IMR-90 (cell line): Measurements from ENCODE around the gene CLBA1. TPM values are rescaled to one million over a fixed set of nuclear protein-coding genes. Genes with fewer than 3 reads are reported as not detected.

ENCODE experiments used
- ATAC-seq: fragments of 200-7000 bp; cut with Tn5 transposase; 2 replicates; pipeline ENCODE4 v1.9.1; 2020; ENCODE audit warnings: low read depth, mild to moderate bottlenecking, moderate library complexity
- BruUV-seq: library from RNA; stranded (reverse); fragments of 400-500 nt; replicated peaks from 2 replicates; lab custom pipeline; 2021; lab: Mats Ljungman, UMichigan
- CTCF ChIA-PET: fragments of 300-600 bp; formaldehyde crosslinking; extraction: SDS; loops from one replicate; lab custom pipeline; 2021; ENCODE audit warnings: antibody characterized with exemption; lab: Yijun Ruan, JAX
- POLR2A ChIA-PET: fragments of 300-600 bp; sonication (Branson Sonifier 250); formaldehyde crosslinking; loops from one replicate; lab custom pipeline; 2022; ENCODE audit warnings: antibody characterized with exemption; ENCODE audit not compliant: unreplicated experiment; lab: Charles Lee
- DNase-seq: peaks from one replicate; pipeline ENCODE4 v3.0.0; 2013
- H2AFZ ChIP-seq: replicated peaks from 2 replicates; pipeline ENCODE3; 2013; ENCODE audit warnings: low read length, mild to moderate bottlenecking; ENCODE audit not compliant: poor library complexity
- H2AK5ac ChIP-seq: 2 replicates; pipeline ENCODE4 v1.6.1; 2013; ENCODE audit warnings: low read depth, low read length, inconsistent platforms
- H2AK9ac ChIP-seq: replicated peaks from 2 replicates; pipeline ENCODE3; 2013; ENCODE audit warnings: mild to moderate bottlenecking, low read depth, low read length, moderate library complexity; ENCODE audit not compliant: poor library complexity
- H2BK120ac ChIP-seq: 2 replicates; pipeline ENCODE4 v1.6.1; 2013; ENCODE audit warnings: low read depth, low read length, inconsistent platforms
- H2BK15ac ChIP-seq: 3 replicates; pipeline ENCODE4 v1.6.1; 2013; ENCODE audit warnings: low read depth, low read length, inconsistent platforms
- H2BK20ac ChIP-seq: 2 replicates; pipeline ENCODE4 v1.6.1; 2013; ENCODE audit warnings: low read depth, mild to moderate bottlenecking, inconsistent platforms, low read length, moderate library complexity
- H2BK5ac ChIP-seq: 2 replicates; pipeline ENCODE4 v1.6.1; 2013; ENCODE audit warnings: mild to moderate bottlenecking, low read depth, low read length, inconsistent platforms; ENCODE audit not compliant: poor library complexity, severe bottlenecking
- H3K14ac ChIP-seq: replicated peaks from 2 replicates; pipeline ENCODE4 v1.6.1; 2013; ENCODE audit warnings: low read depth, low read length, inconsistent platforms
- H3K18ac ChIP-seq: 2 replicates; pipeline ENCODE4 v1.6.1; 2013; ENCODE audit warnings: low read depth, low read length, control low read depth
- H3K23ac ChIP-seq: 2 replicates; pipeline ENCODE4 v1.6.1; 2013; ENCODE audit warnings: low read depth, low read length, inconsistent platforms
- H3K27ac ChIP-seq: 2 replicates; pipeline ENCODE4 v1.5.1; 2013; ENCODE audit warnings: mild to moderate bottlenecking, control low read depth, low read length; ENCODE audit not compliant: insufficient read depth
- H3K27me3 ChIP-seq: 2 replicates; pipeline ENCODE4 v1.6.1; 2013; ENCODE audit warnings: low read length; ENCODE audit not compliant: control insufficient read depth, insufficient read depth
- H3K36me3 ChIP-seq: 2 replicates; pipeline ENCODE4 v1.6.1; 2013; ENCODE audit warnings: low read length, mixed read lengths; ENCODE audit not compliant: control insufficient read depth, insufficient read depth
- H3K4ac ChIP-seq: 2 replicates; pipeline ENCODE4 v1.6.1; 2013; ENCODE audit warnings: low read depth, low read length, inconsistent platforms
- H3K4me1 ChIP-seq: 2 replicates; pipeline ENCODE4 v1.6.1; 2013; ENCODE audit warnings: low read length, mixed read lengths; ENCODE audit not compliant: control insufficient read depth, insufficient read depth
- H3K4me2 ChIP-seq: 2 replicates; pipeline ENCODE4 v1.6.1; 2013; ENCODE audit warnings: low read depth, mild to moderate bottlenecking, control low read depth, low read length, moderate library complexity
- H3K4me3 ChIP-seq: 2 replicates; pipeline ENCODE4 v1.5.1; 2013; ENCODE audit warnings: low read depth, mild to moderate bottlenecking, control low read depth, low read length, moderate library complexity; ENCODE audit not compliant: insufficient read depth
- H3K56ac ChIP-seq: 2 replicates; pipeline ENCODE4 v1.6.1; 2013; ENCODE audit warnings: low read length, inconsistent platforms; ENCODE audit not compliant: insufficient read depth; ENCODE audit errors: extremely low read depth
- H3K79me1 ChIP-seq, 2 experiments: 2 replicates each; pipeline ENCODE4 v1.6.1; 2013; ENCODE audit warnings: low read length in 2 of 2, inconsistent platforms in 1 of 2, low read depth in 1 of 2
- H3K9ac ChIP-seq: 2 replicates; pipeline ENCODE4 v1.6.1; 2013; ENCODE audit warnings: low read depth, low read length, control low read depth
- H3K9me1 ChIP-seq: 2 replicates; pipeline ENCODE4 v1.6.1; 2013; ENCODE audit warnings: low read length, inconsistent platforms; ENCODE audit not compliant: insufficient read depth
- H3K9me3 ChIP-seq: 2 replicates; pipeline ENCODE4 v1.6.1; 2013; ENCODE audit warnings: low read length; ENCODE audit not compliant: control insufficient read depth, insufficient read depth
- H4K20me1 ChIP-seq: 2 replicates; pipeline ENCODE4 v1.6.1; 2013; ENCODE audit warnings: low read length, inconsistent platforms; ENCODE audit not compliant: insufficient read depth
- H4K5ac ChIP-seq: 2 replicates; pipeline ENCODE4 v1.6.1; 2013; ENCODE audit warnings: mild to moderate bottlenecking, low read depth, low read length, control low read depth
- H4K8ac ChIP-seq, 2 experiments: 2 replicates each; pipeline ENCODE4 v1.6.1; 2013; ENCODE audit warnings: low read depth in 2 of 2, low read length in 2 of 2, control low read depth in 1 of 2, inconsistent platforms in 1 of 2
- H4K91ac ChIP-seq: 2 replicates; pipeline ENCODE4 v1.6.1; 2013; ENCODE audit warnings: low read depth, low read length, inconsistent platforms; ENCODE audit not compliant: insufficient read depth
- BHLHE40 ChIP-seq: fragments of 150-350 bp; IDR thresholded peaks from 2 replicates; pipeline ENCODE4 v1.6.1; 2016; ENCODE audit warnings: mild to moderate bottlenecking, low read depth, low read length
- CEBPB ChIP-seq: IDR thresholded peaks from 2 replicates; pipeline ENCODE4 v1.6.1; 2012; ENCODE audit warnings: low read depth, low read length, improper control_type of control experiment
- FOS ChIP-seq: fragments of 150-350 bp; IDR thresholded peaks from 2 replicates; pipeline ENCODE4 v1.6.1; 2016; ENCODE audit warnings: low read depth, low read length
- MAFK ChIP-seq: IDR thresholded peaks from 2 replicates; pipeline ENCODE4 v1.6.1; 2012; ENCODE audit warnings: low read depth, low read length, improper control_type of control experiment
- NFE2L2 ChIP-seq: fragments of 150-350 bp; IDR thresholded peaks from 2 replicates; pipeline ENCODE4 v1.6.1; 2016; ENCODE audit warnings: low read depth, mild to moderate bottlenecking, low read length
- POLR2A ChIP-seq: IDR thresholded peaks from 2 replicates; pipeline ENCODE4 v1.6.1; 2012; ENCODE audit warnings: mild to moderate bottlenecking, low read depth, low read length
- RCOR1 ChIP-seq: IDR thresholded peaks from 2 replicates; pipeline ENCODE4 v1.6.1; 2012; ENCODE audit warnings: mild to moderate bottlenecking, low read length, improper control_type of control experiment; ENCODE audit not compliant: insufficient replicate concordance
- SMC3 ChIP-seq: fragments of 150-350 bp; IDR thresholded peaks from 2 replicates; pipeline ENCODE4 v1.6.1; 2016; ENCODE audit warnings: low read depth, mild to moderate bottlenecking, antibody characterized with exemption, low read length, moderate library complexity
- WGBS, 2 experiments: methylation state at CpG; one replicate each; pipeline versions ENCODE4 v1.1.5 to v1.1.7; 2013; ENCODE audit warnings: missing lambda C conversion rate in 2 of 2; ENCODE audit not compliant: insufficient read length in 1 of 2; ENCODE audit errors: extremely low coverage in 2 of 2; 5-methylcytosine and 5-hydroxymethylcytosine counted together
- dilution Hi-C: fragments of 300-500 bp; cut with HindIII; formaldehyde crosslinking; loops from one replicate; pipeline ENCODE4 v1.14.3; 2018; ENCODE audit warnings: low sequenced_read_pairs; ENCODE audit not compliant: unreplicated experiment
- in situ Hi-C: fragments of 300-500 bp; cut with MboI; formaldehyde crosslinking; loops from 3 replicates; pipeline ENCODE4 v1.14.3; 2019; ENCODE audit warnings: low sequenced_read_pairs, inconsistent platforms, mixed read lengths
- intact Hi-C: fragments of 100-400 bp; cut with micrococcal nuclease; formaldehyde crosslinking; loops from 2 replicates; pipeline ENCODE4 v1.10.0; 2022
- polyA plus RNA-seq, 3 experiments: library from polyadenylated mRNA; depleted of rRNA; stranded (reverse); fragments of >200 nt; gene quantifications; 2 replicates each; pipeline ENCODE4 v1.2.3, GENCODE V29; 2012; ENCODE audit warnings: low replicate concordance in 1 of 3
- total RNA-seq: library from RNA; depleted of rRNA; stranded (reverse); fragments of >200 nt; gene quantifications from 2 replicates; pipeline ENCODE4 v1.2.3, GENCODE V29; 2012
- TF ChIP-seq, protein P1 (sequence below): fragments of 150-350 bp; IDR thresholded peaks from 2 replicates; pipeline ENCODE4 v1.6.1; 2017; ENCODE audit warnings: mild to moderate bottlenecking, antibody characterized with exemption, low read length, low read depth
- TF ChIP-seq, protein P2 (sequence below): conservative IDR thresholded peaks from 2 replicates; pipeline ENCODE4 v1.5.1; 2012; ENCODE audit warnings: mild to moderate bottlenecking, low read depth, low read length, improper control_type of control experiment

CLBA1 gene
- total and polyA plus RNA-seq, 2 of the 4 experiments (the other 2 are of a cell fraction) = 2.7 to 6.2 TPM

DNA sequence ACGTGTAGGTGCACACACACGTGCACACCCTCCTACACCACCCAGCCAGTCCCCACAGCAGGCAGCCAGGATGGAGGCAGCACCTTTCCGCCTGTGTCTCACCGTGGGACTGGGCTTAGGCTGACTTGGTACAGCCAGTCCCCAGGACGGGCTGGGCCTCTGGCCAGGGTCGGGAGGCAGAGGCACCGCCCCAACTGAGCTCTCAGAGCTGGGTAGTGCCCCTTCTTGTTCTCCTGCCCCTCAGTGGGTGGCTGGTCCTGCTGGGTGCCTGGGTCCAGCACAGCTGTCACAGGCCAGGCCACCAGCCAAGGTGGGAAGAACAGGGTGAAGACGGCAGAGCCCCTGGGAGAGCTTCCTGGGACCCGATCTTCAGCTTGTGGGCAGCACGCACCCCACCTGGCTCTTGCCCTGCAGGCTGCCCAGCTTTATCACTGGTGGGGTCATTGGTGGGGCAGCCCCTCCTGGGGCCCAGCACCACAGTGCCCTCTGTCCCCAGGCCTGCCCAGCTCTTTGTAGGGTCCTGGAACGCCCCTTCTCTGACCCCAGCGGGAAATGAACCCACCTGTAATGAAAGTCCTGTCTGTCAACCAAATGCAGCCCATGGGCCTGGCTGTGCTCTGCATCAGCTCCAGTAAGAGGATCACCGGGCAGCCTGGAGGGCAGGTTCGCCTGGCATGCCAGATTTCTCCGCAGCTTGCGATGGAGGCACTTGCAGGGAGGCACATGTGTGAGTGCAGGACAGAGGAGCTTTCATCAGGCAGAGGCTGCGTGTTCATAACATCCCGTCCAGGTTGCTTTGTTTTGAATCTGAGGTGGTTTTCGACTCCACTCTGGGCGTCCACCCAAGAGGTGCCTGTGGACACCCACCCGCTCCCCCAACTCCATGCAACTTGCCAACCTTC, 20.6 kb downstream of the CLBA1 start:
- no peak overlapping the region for H2BK120ac ChIP-seq
- H3K9ac ChIP-seq = no peak overlapping the region
- DNase-seq = no peak
- ChIA-PET CTCF (interaction anchor here (0.9 kb wide), 1 partner anchor 31 kb away, joined by 3 read pairs; no protein-coding TSS in a partner anchor), POLR2A (no interaction called here)
- 94% methylated on average over 8 of the region's 21 CpGs; no CpG with 5 or more reads in 1 of the 2 experiments for WGBS, 2 experiments
- no peak for TF ChIP-seq BHLHE40
- TF ChIP-seq RCOR1 = no peak
- no peak for TF ChIP-seq POLR2A
- no peak for TF ChIP-seq CEBPB
- TF ChIP-seq, protein P1, sequence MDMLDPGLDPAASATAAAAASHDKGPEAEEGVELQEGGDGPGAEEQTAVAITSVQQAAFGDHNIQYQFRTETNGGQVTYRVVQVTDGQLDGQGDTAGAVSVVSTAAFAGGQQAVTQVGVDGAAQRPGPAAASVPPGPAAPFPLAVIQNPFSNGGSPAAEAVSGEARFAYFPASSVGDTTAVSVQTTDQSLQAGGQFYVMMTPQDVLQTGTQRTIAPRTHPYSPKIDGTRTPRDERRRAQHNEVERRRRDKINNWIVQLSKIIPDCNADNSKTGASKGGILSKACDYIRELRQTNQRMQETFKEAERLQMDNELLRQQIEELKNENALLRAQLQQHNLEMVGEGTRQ = no peak
- no peak for TF ChIP-seq SMC3
- no peak for TF ChIP-seq MAFK
- TF ChIP-seq NFE2L2 = no peak
- no peak for TF ChIP-seq FOS
- TF ChIP-seq, protein P2, sequence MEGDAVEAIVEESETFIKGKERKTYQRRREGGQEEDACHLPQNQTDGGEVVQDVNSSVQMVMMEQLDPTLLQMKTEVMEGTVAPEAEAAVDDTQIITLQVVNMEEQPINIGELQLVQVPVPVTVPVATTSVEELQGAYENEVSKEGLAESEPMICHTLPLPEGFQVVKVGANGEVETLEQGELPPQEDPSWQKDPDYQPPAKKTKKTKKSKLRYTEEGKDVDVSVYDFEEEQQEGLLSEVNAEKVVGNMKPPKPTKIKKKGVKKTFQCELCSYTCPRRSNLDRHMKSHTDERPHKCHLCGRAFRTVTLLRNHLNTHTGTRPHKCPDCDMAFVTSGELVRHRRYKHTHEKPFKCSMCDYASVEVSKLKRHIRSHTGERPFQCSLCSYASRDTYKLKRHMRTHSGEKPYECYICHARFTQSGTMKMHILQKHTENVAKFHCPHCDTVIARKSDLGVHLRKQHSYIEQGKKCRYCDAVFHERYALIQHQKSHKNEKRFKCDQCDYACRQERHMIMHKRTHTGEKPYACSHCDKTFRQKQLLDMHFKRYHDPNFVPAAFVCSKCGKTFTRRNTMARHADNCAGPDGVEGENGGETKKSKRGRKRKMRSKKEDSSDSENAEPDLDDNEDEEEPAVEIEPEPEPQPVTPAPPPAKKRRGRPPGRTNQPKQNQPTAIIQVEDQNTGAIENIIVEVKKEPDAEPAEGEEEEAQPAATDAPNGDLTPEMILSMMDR = no peak
- H3K4me1 ChIP-seq = no peaks in the 10 kb centered on the region
- no peak overlapping the region for H3K4ac ChIP-seq
- H4K91ac ChIP-seq = no peak overlapping the region
- H3K18ac ChIP-seq = no peak overlapping the region
- in situ Hi-C loops = no loop called here
- no peak overlapping the region for H3K14ac ChIP-seq
- H3K56ac ChIP-seq = no peak overlapping the region
- H3K9me3 ChIP-seq = no peaks in the 10 kb centered on the region
- no peak overlapping the region for H3K23ac ChIP-seq
- no peak overlapping the region for H2BK5ac ChIP-seq
- no peak overlapping the region for H2AK5ac ChIP-seq
- H4K5ac ChIP-seq = no peak overlapping the region
- peak overlapping the region; percentile 41 for H2AFZ ChIP-seq
- no peak overlapping the region for H3K4me3 ChIP-seq
- intact Hi-C loops = no loop called here
- H3K4me2 ChIP-seq = no peak overlapping the region
- no peaks in the 10 kb centered on the region for H3K9me1 ChIP-seq
- peaks cover 17% of the 10 kb centered on the region for H4K20me1 ChIP-seq
- peaks cover 19 to 30% of the 10 kb centered on the region in 2 experiments for H3K79me1 ChIP-seq
- H3K36me3 ChIP-seq = peaks cover 22% of the 10 kb centered on the region
- no peak overlapping the region for H4K8ac ChIP-seq
- H2BK20ac ChIP-seq = no peak overlapping the region
- no peak overlapping the region for H2BK15ac ChIP-seq
- H2AK9ac ChIP-seq = no peak overlapping the region
- BruUV-seq = no TSS peak
- no peak for ATAC-seq
- dilution Hi-C loops = no loop called here
- H3K27me3 ChIP-seq = no peaks in the 10 kb centered on the region
- H3K27ac ChIP-seq = no peak overlapping the region
